ENCODE data around the gene ZNF385B.

GRCh38 chr2:179685146-179685545 lies 176.3 kb downstream of the ZNF385B start:
- TF ChIP-seq CTCF (optimal IDR thresholded peaks at IDR 0.05 in 1 of 3, IDR thresholded peaks at IDR 0.05 in 1 of 3, conservative IDR thresholded peaks at IDR 0.05 in 1 of 3; ENCODE audit: extremely low read depth in 1 of 3, insufficient read depth in 2 of 3, low read length in 3 of 3) (no peak), EZH2 (IDR thresholded peaks at IDR 0.05; ENCODE audit: low read length) (no peak)
